K562 (cell line): ENCODE data around the gene CD68. TPM values are rescaled to one million over a fixed set of nuclear protein-coding genes. Genes with fewer than 3 reads are reported as not detected.

Source experiments
- ATAC-seq: fragments of 200-7000 bp; cut with Tn5 transposase; 3 replicates; pipeline ENCODE4 v1.9.1; 2020; ENCODE audit warnings: moderate library complexity
- BruUV-seq: library from RNA; stranded (reverse); fragments of 400-500 nt; replicated peaks from 2 replicates; lab custom pipeline; 2021; lab: Mats Ljungman, UMichigan
- CTCF ChIA-PET: fragments of 300-600 bp; formaldehyde crosslinking; extraction: SDS; loops from one replicate; lab custom pipeline; 2021; ENCODE audit warnings: low intra/inter-chr PET ratio; lab: Yijun Ruan, JAX
- POLR2A ChIA-PET: fragments of 300-600, 350-650 bp; sonication (Branson Sonifier 250); formaldehyde crosslinking; extraction: SDS; loops from one replicate; lab custom pipeline; 2021; ENCODE audit warnings: antibody characterized with exemption, inconsistent platforms; lab: Yijun Ruan, JAX
- DNase-seq, 4 experiments: peaks; one replicate each; pipeline versions ENCODE4 v3.0.0 to v3.0.0-alpha.2; 2011 to 2018; ENCODE audit warnings: low spot score in 3 of 4, mixed read lengths in 3 of 4; ENCODE audit errors: extremely low read depth in 1 of 4
- FAIRE-seq: peaks from 2 replicates; lab custom pipeline; 2011; peaks lifted over from hg19 to GRCh38; lab: Jason Lieb, UNC
- H2AFZ ChIP-seq: 2 replicates; pipeline ENCODE4 v1.6.0; 2011; ENCODE audit warnings: low read depth, low read length, control low read depth, inconsistent platforms
- H3K27ac ChIP-seq: fragments of 200-600 bp; 3 replicates; pipeline ENCODE4 v1.8.0; 2011; ENCODE audit warnings: low read depth, mild to moderate bottlenecking, control low read depth, inconsistent platforms, low read length, moderate library complexity, mixed read lengths; ENCODE audit errors: extremely low read depth
- H3K27me3 ChIP-seq, 2 experiments: fragments of 300-600 bp in 1 of 2; 2 replicates in 1 of 2; 3 replicates in 1 of 2; pipeline versions ENCODE4 v1.6.0 to v1.8.0; 2011; ENCODE audit warnings: inconsistent platforms in 2 of 2, low read length in 2 of 2, mild to moderate bottlenecking in 1 of 2, mixed read lengths in 1 of 2, moderate library complexity in 1 of 2; ENCODE audit not compliant: control insufficient read depth in 2 of 2, insufficient read depth in 2 of 2
- H3K36me3 ChIP-seq: fragments of 300-600 bp; 3 replicates; pipeline ENCODE4 v1.8.0; 2011; ENCODE audit warnings: mild to moderate bottlenecking, low read length, inconsistent platforms; ENCODE audit not compliant: control insufficient read depth, insufficient read depth
- H3K4me1 ChIP-seq, 2 experiments: fragments of 200-600 bp in 1 of 2; replicated peaks in 1 of 2; 2 replicates in 1 of 2; 3 replicates in 1 of 2; pipeline versions ENCODE4 v1.5.1 to v1.8.0; 2011; ENCODE audit warnings: inconsistent platforms in 2 of 2, low read length in 2 of 2, mild to moderate bottlenecking in 1 of 2, mixed read lengths in 1 of 2, moderate library complexity in 1 of 2; ENCODE audit not compliant: control insufficient read depth in 2 of 2, insufficient read depth in 2 of 2
- H3K4me2 ChIP-seq: 2 replicates; pipeline ENCODE4 v1.6.1; 2011; ENCODE audit warnings: low read length, control low read depth, inconsistent platforms, mixed read lengths; ENCODE audit not compliant: insufficient read depth
- H3K4me3 ChIP-seq: fragments of 200-600 bp; sonication (generic), shearing (Covaris generic); 2 replicates; pipeline ENCODE4 v1.5.1; 2016; ENCODE audit warnings: control low read depth, inconsistent platforms
- H3K79me2 ChIP-seq: fragments of 200-600 bp; 3 replicates; pipeline ENCODE4 v1.8.0; 2011; ENCODE audit warnings: low read length, inconsistent platforms; ENCODE audit not compliant: control insufficient read depth, insufficient read depth
- H3K9ac ChIP-seq, 2 experiments: 2 replicates each; pipeline versions ENCODE4 v1.6.0 to v1.6.1; 2011; ENCODE audit warnings: low read depth in 2 of 2, low read length in 2 of 2, control low read depth in 1 of 2, inconsistent platforms in 1 of 2, mild to moderate bottlenecking in 1 of 2, mixed read lengths in 1 of 2; ENCODE audit not compliant: insufficient read depth in 1 of 2
- H3K9me1 ChIP-seq: one replicate; pipeline ENCODE4 v1.6.0; 2011; ENCODE audit warnings: inconsistent platforms, mild to moderate bottlenecking, low read length, moderate library complexity; ENCODE audit not compliant: control insufficient read depth, insufficient read depth
- H3K9me3 ChIP-seq: replicated peaks from 2 replicates; pipeline ENCODE4 v1.5.1; 2011; ENCODE audit warnings: low read depth, low read length, inconsistent platforms; ENCODE audit not compliant: control insufficient read depth, insufficient read depth
- H4K20me1 ChIP-seq: replicated peaks from 2 replicates; pipeline ENCODE4 v1.6.1; 2011; ENCODE audit warnings: low read length, inconsistent platforms, mixed read lengths; ENCODE audit not compliant: control insufficient read depth, insufficient read depth
- BACH1 ChIP-seq: fragments of 200-800 bp; sonication (Bioruptor generic); IDR thresholded peaks from 2 replicates; pipeline ENCODE4 v1.6.1; 2016; ENCODE audit warnings: missing genetic modification characterization, missing compliant biosample characterization
- BCL6 ChIP-seq: fragments of 250-450 bp; sonication (Bioruptor Pico); IDR thresholded peaks from 2 replicates; pipeline ENCODE4 v1.4.0; 2020
- NFIC ChIP-seq: fragments of 450-650 bp; IDR thresholded peaks from 2 replicates; pipeline ENCODE4 v1.6.1; 2017; ENCODE audit warnings: mild to moderate bottlenecking, inconsistent platforms
- NR2C2 ChIP-seq, 2 experiments: fragments of 200-800 bp in 1 of 2; sonication (Bioruptor generic) in 1 of 2; sonication (generic) in 1 of 2; formaldehyde crosslinking in 1 of 2; IDR thresholded peaks; 2 replicates each; pipeline versions ENCODE4 v1.6.1 to v1.8.0; 2016 to 2022; ENCODE audit warnings: mild to moderate bottlenecking in 1 of 2, missing compliant biosample characterization in 1 of 2, missing genetic modification characterization in 1 of 2, missing genetic modification reagents in 1 of 2
- TEAD4 ChIP-seq, 2 experiments: sonication (generic) in 1 of 2; formaldehyde crosslinking in 1 of 2; IDR thresholded peaks; 2 replicates each; pipeline versions ENCODE4 v1.6.1 to v1.8.0; 2012 to 2022; ENCODE audit warnings: borderline replicate concordance in 1 of 2, inconsistent platforms in 1 of 2, low read length in 1 of 2, mild to moderate bottlenecking in 1 of 2, missing genetic modification reagents in 1 of 2
- TGIF2 ChIP-seq: sonication (generic); formaldehyde crosslinking; IDR thresholded peaks from 2 replicates; pipeline ENCODE4 v1.8.1; 2022; ENCODE audit warnings: mild to moderate bottlenecking, missing genetic modification reagents, moderate library complexity
- ZBTB17 ChIP-seq: fragments of 450-650 bp; formaldehyde crosslinking; IDR thresholded peaks from 2 replicates; pipeline ENCODE4 v1.4.0; 2020; ENCODE audit warnings: mild to moderate bottlenecking
- ZNF445 ChIP-seq: fragments of 250-450 bp; sonication (Bioruptor Pico); IDR thresholded peaks from 2 replicates; pipeline ENCODE4 v1.4.0; 2020; ENCODE audit warnings: low read depth, mild to moderate bottlenecking, moderate library complexity
- ZNF589 ChIP-seq: fragments of 200-800 bp; sonication (Bioruptor generic); IDR thresholded peaks from 2 replicates; pipeline ENCODE4 v1.6.1; 2016; ENCODE audit warnings: low read depth, missing genetic modification characterization, missing compliant biosample characterization
- ZNF79 ChIP-seq: fragments of 250-450 bp; sonication (Bioruptor Pico); IDR thresholded peaks from 2 replicates; pipeline ENCODE4 v1.4.0; 2020; ENCODE audit warnings: low read depth, mild to moderate bottlenecking, moderate library complexity
- WGBS: fragments of 100-300 bp; shearing (Covaris generic); methylation state at CpG from one replicate; pipeline ENCODE4 v1.1.6; 2016; ENCODE audit warnings: low coverage, mixed read lengths; ENCODE audit not compliant: insufficient coverage; ENCODE audit errors: missing lambda C conversion rate; 5-methylcytosine and 5-hydroxymethylcytosine counted together
- in situ Hi-C: fragments of 300-500 bp; cut with MboI; formaldehyde crosslinking; loops from 4 replicates; pipeline ENCODE4 v1.15.0; 2018; ENCODE audit warnings: inconsistent platforms, mixed read lengths
- intact Hi-C: fragments of 100-400 bp; cut with micrococcal nuclease; formaldehyde crosslinking; loops from 2 replicates; pipeline ENCODE4 v1.14.2; 2022
- polyA plus RNA-seq, 8 experiments: library from polyadenylated mRNA; depleted of rRNA in 4 of 8; stranded (reverse) in 5 of 8; unstranded in 3 of 8; fragments of >200 nt; fragmentation: Nextera tagmentation in 2 of 8; fragmentation: Illumina TruSeq in 1 of 8; extraction: Ambion mirVana in 2 of 8; extraction: Trizol in 1 of 8; gene quantifications; 2 replicates each; pipeline versions ENCODE4 v1.2.1 to v1.2.3, GENCODE V29; 2011 to 2014; ENCODE audit warnings: inconsistent platforms in 1 of 8, missing spikeins in 1 of 8
- total RNA-seq, 7 experiments: library from RNA; depleted of rRNA in 6 of 7; stranded (reverse); fragments of >200 nt in 6 of 7; fragmentation: Illumina TruSeq in 2 of 7; extraction: Trizol in 2 of 7; gene quantifications; 2 replicates each; pipeline versions ENCODE4 v1.2.1 to v1.2.3, GENCODE V29; 2011 to 2021; ENCODE audit warnings: low replicate concordance in 1 of 7
- TF ChIP-seq, protein P1 (sequence below), 2 experiments: fragments of 150-350 bp in 1 of 2; IDR thresholded peaks; 2 replicates each; pipeline ENCODE4 v1.6.1; 2012 to 2016; ENCODE audit warnings: low read depth in 2 of 2, low read length in 2 of 2, mild to moderate bottlenecking in 1 of 2, moderate library complexity in 1 of 2

The CD68 gene
- total and polyA plus RNA-seq, 9 of the 15 experiments (the other 6 are each of a cell fraction or from before 2014, with no cell fraction given): 28.2 to 89.8 (median 37.7) TPM

DNA sequence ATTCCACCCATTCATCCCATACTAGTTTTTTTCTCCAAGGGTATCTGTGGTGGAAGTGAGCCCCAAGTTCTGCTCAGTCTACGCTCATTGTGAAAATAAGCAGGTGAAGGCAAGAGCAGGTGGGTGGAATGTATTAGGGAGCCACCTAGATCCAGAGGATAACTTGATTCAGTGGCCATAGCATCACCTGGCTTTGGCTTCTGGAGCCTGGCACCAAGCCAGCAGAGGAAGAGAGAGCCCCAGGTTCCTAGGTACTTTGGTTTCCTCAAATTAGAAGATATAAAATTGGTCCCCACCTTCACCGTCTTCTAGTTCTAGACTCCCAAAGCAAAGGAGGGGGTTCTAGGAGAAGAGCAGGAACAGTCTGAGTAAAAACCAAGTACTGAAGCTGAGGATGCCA, 31.2 kb downstream of the CD68 start:
- H3K4me2 ChIP-seq: no peak overlapping the region
- ATAC-seq (no peak), FAIRE-seq (no peak), DNase-seq (no peak)
- H4K20me1 ChIP-seq: no peaks in the 10 kb centered on the region; the same call in 1 of the 2 replicates
- intact Hi-C loops (no loop called here), in situ Hi-C loops (no loop called here)
- peaks cover 6% of the 10 kb centered on the region for H3K9me1 ChIP-seq
- peaks cover 27% of the 10 kb centered on the region; the same call in 2 of the 3 replicates for H3K36me3 ChIP-seq
- H3K79me2 ChIP-seq: peaks cover 51% of the 10 kb centered on the region
- POLR2A ChIA-PET: no interaction called here
- peaks cover 16 to 22% of the 10 kb centered on the region in 2 experiments; a peak in 3 of 5 replicates for H3K4me1 ChIP-seq
- no peaks in the 10 kb centered on the region for H3K27me3 ChIP-seq
- H2AFZ ChIP-seq: no peak overlapping the region
- 87% methylated on average over 2 of the region's 2 CpGs for WGBS
- H3K4me3 ChIP-seq: no peak overlapping the region
- peak; percentile 83 for TF ChIP-seq NFIC
- TF ChIP-seq ZNF445 (CRISPR knock-in tag): no peak
- H3K27ac ChIP-seq: no peak overlapping the region
- BruUV-seq: no TSS peak
- CTCF ChIA-PET: no interaction called here
- H3K9me3 ChIP-seq: no peaks in the 10 kb centered on the region
- H3K9ac ChIP-seq: no peak overlapping the region

DNA sequence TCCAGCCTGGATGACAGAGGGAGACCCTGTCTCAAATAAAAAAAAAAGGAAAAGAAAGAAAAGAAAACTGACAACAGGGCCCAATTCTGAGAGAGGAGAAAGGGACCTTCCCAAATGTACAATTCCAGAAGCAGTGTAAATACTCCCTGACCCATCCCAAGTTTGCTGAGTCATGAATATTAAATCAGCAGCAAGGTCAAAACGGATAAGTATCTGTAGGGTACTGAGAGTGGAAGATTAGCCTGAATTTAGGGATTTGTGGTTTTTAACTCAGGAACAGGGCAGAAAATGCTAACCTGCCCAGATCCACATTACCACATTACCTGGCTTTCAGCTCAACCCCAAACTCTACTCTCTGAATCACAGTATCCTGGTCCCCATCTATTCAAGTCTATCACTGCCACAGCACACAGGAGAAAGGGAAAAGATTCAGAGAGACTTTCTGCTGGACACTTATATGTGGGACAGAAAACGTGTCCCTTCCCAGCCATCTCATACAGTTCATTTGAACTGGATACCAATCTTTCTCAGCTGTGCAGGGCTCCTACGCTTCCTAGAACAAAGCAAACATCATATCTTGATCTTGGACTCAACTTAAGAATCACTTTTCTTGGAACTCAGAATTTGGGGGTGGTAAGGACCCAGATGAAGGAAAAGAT, 32.3 kb downstream of the CD68 start:
- no peak overlapping the region for H3K4me3 ChIP-seq
- H3K79me2 ChIP-seq: peaks cover 51% of the 10 kb centered on the region
- H3K9me1 ChIP-seq: peaks cover 6% of the 10 kb centered on the region
- in situ Hi-C loops (no loop called here), intact Hi-C loops (no loop called here)
- H2AFZ ChIP-seq: no peak overlapping the region
- no peaks in the 10 kb centered on the region for H3K9me3 ChIP-seq
- H3K27me3 ChIP-seq: no peaks in the 10 kb centered on the region
- peaks cover 16 to 27% of the 10 kb centered on the region in 2 experiments; a peak in 4 of 5 replicates for H3K4me1 ChIP-seq
- 0% methylated on average over 2 of the region's 3 CpGs for WGBS
- ATAC-seq: no peak
- H4K20me1 ChIP-seq: no peaks in the 10 kb centered on the region; the same call in 1 of the 2 replicates
- DNase-seq: peak in 1 of 4 experiments; percentile 12
- no TSS peak for BruUV-seq
- FAIRE-seq: no peak
- CTCF ChIA-PET: no interaction called here
- no peak overlapping the region for H3K9ac ChIP-seq
- peak overlapping the region; percentile 6 for H3K4me2 ChIP-seq
- H3K36me3 ChIP-seq: peaks cover 20% of the 10 kb centered on the region; the same call in 2 of the 3 replicates
- POLR2A ChIA-PET: interaction anchor here (0.7 to 4.0 kb wide), 4 partner anchors 10 to 75 kb away, joined by 3 to 28 read pairs (median 4); partner anchors contain the start of genes MPDU1 and TP53
- no peak overlapping the region for H3K27ac ChIP-seq
- TF ChIP-seq ZNF589 (CRISPR knock-in tag): no peak
- no peak for TF ChIP-seq TGIF2 (CRISPR knock-in tag)
- no peak for TF ChIP-seq ZBTB17 (CRISPR knock-in tag)
- TF ChIP-seq TEAD4 (IDR thresholded peaks at IDR 0.05; ENCODE audit: low read length): peak; percentile 29; the same call in 1 of the 2 replicates
- no peak for TF ChIP-seq TEAD4 (CRISPR knock-in tag; IDR thresholded peaks at IDR 0.05; ENCODE audit: borderline replicate concordance)
- TF ChIP-seq NR2C2 (CRISPR knock-in tag; IDR thresholded peaks at IDR 0.05): no peak
- peak; percentile 61 for TF ChIP-seq NR2C2 (tag; IDR thresholded peaks at IDR 0.05)
- peak; percentile 87 for TF ChIP-seq BACH1 (tag)
- TF ChIP-seq ZNF79 (CRISPR knock-in tag): no peak
- no peak for TF ChIP-seq BCL6 (CRISPR knock-in tag)
- TF ChIP-seq, protein P1, sequence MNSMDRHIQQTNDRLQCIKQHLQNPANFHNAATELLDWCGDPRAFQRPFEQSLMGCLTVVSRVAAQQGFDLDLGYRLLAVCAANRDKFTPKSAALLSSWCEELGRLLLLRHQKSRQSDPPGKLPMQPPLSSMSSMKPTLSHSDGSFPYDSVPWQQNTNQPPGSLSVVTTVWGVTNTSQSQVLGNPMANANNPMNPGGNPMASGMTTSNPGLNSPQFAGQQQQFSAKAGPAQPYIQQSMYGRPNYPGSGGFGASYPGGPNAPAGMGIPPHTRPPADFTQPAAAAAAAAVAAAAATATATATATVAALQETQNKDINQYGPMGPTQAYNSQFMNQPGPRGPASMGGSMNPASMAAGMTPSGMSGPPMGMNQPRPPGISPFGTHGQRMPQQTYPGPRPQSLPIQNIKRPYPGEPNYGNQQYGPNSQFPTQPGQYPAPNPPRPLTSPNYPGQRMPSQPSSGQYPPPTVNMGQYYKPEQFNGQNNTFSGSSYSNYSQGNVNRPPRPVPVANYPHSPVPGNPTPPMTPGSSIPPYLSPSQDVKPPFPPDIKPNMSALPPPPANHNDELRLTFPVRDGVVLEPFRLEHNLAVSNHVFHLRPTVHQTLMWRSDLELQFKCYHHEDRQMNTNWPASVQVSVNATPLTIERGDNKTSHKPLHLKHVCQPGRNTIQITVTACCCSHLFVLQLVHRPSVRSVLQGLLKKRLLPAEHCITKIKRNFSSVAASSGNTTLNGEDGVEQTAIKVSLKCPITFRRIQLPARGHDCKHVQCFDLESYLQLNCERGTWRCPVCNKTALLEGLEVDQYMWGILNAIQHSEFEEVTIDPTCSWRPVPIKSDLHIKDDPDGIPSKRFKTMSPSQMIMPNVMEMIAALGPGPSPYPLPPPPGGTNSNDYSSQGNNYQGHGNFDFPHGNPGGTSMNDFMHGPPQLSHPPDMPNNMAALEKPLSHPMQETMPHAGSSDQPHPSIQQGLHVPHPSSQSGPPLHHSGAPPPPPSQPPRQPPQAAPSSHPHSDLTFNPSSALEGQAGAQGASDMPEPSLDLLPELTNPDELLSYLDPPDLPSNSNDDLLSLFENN (IDR thresholded peaks at IDR 0.05; ENCODE audit: low read depth in 2 of 2, low read length in 2 of 2): no peak
